Omental fat pad (tissue), 4 donors: ENCODE measurements around the gene PDLIM5. TPM values are rescaled to one million over a fixed set of nuclear protein-coding genes. Genes with fewer than 3 reads are reported as not detected.
A peak's percentile ranks its signal among the peaks of the same experiment; 100 is the strongest.

ENCODE experiments used
- ATAC-seq: fragments of 150-250 bp; one replicate; pipeline ENCODE4 v1.9.1; 2016; ENCODE audit warnings: mild to moderate bottlenecking, moderate library complexity; ENCODE audit not compliant: low FRiP score
- DNase-seq: peaks from one replicate; pipeline ENCODE4 v3.0.0-alpha.2; 2019; ENCODE audit warnings: low spot score
- CTCF ChIP-seq, 3 donors: fragments of 450-650 bp; IDR thresholded peaks; one replicate each; pipeline ENCODE4 v1.5.1; 2016 to 2017; ENCODE audit warnings: antibody characterized with exemption in 3 of 3, mild to moderate bottlenecking in 3 of 3, moderate library complexity in 2 of 3
- total RNA-seq, 4 donors: library from RNA; depleted of rRNA; stranded (reverse); fragments of >200 nt; gene quantifications; one replicate each; pipeline ENCODE4 v1.1.0, GENCODE V29; 2016

PDLIM5 gene
- total RNA-seq, 4 donors from 2014 or later, result 119 to 168 (median 146) TPM

DNA sequence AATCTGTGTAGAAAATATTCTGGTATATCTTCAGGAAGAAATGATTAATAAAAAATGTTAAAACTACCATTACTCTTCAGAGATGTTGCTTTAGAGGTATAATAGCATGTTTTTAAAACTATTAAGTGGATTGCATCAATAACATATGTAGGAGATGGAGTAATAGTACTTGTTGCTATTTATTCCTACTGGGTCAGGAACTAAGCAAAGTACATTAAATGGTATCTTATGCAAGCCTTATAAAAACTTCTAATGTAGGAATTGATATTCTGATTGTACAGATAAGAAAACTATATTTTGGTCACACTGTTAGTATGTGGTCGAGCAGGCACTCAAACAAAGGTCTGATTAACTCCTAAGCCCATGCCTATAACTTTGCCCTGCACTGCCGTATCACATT is 31.4 kb upstream of the PDLIM5 start:
- no peak for DNase-seq
- TF ChIP-seq CTCF (IDR thresholded peaks at IDR 0.05), result no peak
- ATAC-seq, result peak; percentile 59

DNA sequence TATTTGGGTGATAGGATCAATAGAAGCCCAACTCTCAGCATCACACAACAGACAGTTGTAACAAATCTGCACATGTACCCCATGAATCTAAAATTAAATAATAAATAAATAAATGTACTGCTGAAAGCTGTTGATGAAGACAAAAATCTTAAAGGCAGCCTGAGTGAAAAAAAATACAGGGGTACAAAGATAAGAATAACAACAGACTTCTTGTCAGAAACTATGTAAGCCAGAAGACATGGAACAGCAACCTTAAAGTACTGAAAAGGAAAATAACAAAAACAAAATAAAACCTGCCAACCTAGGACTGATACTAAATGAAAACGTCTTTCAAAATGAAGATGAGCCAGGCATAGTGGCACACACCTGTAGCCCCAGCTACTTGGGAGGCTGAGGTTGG is 25.0 kb upstream of the PDLIM5 start:
- no peak for TF ChIP-seq CTCF (IDR thresholded peaks at IDR 0.05)
- DNase-seq, result no peak
- no peak for ATAC-seq

GRCh38 chr4:94428884-94429283 is 22.9 kb upstream of the PDLIM5 start:
- TF ChIP-seq CTCF (IDR thresholded peaks at IDR 0.05), result no peak
- DNase-seq (no peak), ATAC-seq (no peak)

GRCh38 chr4:94430406-94430805 is 21.3 kb upstream of the PDLIM5 start:
- ATAC-seq (no peak), DNase-seq (no peak)
- no peak for TF ChIP-seq CTCF (IDR thresholded peaks at IDR 0.05)

DNA sequence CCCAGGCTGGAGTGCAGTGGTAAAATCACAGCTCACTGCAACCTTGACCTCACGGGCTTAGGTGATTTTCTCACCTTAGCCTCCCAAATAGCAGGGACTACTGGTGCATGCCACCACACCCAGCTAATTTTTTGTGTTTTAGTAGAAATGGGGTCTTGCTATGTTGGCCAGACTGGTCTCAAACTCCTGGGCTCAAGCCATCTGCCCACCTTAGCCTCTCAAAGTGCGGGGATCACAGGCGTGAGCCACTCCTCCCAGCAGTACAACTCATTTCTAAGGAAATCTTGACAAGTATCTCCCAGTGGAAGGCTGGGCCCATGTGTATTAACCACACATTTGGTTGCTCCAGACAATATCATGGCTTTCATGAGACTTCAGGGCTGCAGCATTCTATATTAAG is 20.4 kb upstream of the PDLIM5 start:
- DNase-seq (no peak), ATAC-seq (no peak)
- TF ChIP-seq CTCF (IDR thresholded peaks at IDR 0.05), result no peak

DNA sequence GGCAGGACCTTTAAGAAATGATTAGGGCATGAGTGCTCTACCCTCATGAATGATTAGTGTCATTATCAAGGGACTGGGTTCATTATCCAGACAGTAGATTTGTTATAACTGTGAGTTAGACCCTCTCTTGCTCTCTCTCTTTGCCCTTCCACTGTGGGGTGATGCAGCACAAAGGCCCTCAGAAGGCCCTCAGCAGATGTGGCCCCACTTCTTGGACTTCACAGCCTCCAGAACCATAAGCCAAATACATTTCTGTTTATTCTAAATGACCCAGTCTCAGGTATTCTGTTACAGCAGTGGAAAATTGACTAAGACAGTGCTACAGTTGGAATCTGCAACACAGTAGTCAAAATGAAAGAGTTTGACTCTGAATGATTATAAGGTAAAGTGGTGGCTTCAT is 17.2 kb upstream of the PDLIM5 start:
- TF ChIP-seq CTCF (IDR thresholded peaks at IDR 0.05), result no peak
- ATAC-seq (no peak), DNase-seq (no peak)

- no peak for TF ChIP-seq CTCF (IDR thresholded peaks at IDR 0.05)
- DNase-seq (no peak), ATAC-seq (no peak)
These were observed 15.9 kb upstream of the PDLIM5 start for GRCh38 chr4:94435874-94436273.
